ENCODE results near the gene GAA.

GAA gene

DNA sequence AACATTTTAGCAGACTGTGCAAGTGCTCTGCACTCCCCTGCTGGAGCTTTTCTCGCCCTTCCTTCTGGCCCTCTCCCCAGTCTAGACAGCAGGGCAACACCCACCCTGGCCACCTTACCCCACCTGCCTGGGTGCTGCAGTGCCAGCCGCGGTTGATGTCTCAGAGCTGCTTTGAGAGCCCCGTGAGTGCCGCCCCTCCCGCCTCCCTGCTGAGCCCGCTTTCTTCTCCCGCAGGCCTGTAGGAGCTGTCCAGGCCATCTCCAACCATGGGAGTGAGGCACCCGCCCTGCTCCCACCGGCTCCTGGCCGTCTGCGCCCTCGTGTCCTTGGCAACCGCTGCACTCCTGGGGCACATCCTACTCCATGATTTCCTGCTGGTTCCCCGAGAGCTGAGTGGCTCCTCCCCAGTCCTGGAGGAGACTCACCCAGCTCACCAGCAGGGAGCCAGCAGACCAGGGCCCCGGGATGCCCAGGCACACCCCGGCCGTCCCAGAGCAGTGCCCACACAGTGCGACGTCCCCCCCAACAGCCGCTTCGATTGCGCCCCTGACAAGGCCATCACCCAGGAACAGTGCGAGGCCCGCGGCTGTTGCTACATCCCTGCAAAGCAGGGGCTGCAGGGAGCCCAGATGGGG lies 3.1 kb downstream of the GAA start:
- DNase-seq (ENCODE audit: low read depth) = no peak

DNA sequence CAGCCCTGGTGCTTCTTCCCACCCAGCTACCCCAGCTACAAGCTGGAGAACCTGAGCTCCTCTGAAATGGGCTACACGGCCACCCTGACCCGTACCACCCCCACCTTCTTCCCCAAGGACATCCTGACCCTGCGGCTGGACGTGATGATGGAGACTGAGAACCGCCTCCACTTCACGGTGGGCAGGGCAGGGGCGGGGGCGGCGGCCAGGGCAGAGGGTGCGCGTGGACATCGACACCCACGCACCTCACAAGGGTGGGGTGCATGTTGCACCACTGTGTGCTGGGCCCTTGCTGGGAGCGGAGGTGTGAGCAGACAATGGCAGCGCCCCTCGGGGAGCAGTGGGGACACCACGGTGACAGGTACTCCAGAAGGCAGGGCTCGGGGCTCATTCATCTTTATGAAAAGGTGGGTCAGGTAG lies 3.6 kb downstream of the GAA start:
- no peak for DNase-seq (ENCODE audit: low read depth)

DNA sequence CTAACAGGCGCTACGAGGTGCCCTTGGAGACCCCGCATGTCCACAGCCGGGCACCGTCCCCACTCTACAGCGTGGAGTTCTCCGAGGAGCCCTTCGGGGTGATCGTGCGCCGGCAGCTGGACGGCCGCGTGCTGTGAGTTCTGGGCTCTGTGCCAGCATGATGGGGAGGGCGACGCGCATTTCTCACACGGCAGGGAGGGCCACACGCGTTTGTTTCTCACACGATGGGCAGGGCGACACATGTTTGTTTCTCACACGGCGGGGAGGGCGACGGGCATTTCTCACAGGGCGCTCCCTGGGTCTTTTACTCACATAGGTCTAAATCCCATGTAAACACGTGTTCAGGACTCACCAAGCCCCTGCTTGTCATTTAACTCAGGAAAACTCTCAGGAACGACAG lies 4.4 kb downstream of the GAA start:
- no peak for DNase-seq (ENCODE audit: low read depth)

DNA sequence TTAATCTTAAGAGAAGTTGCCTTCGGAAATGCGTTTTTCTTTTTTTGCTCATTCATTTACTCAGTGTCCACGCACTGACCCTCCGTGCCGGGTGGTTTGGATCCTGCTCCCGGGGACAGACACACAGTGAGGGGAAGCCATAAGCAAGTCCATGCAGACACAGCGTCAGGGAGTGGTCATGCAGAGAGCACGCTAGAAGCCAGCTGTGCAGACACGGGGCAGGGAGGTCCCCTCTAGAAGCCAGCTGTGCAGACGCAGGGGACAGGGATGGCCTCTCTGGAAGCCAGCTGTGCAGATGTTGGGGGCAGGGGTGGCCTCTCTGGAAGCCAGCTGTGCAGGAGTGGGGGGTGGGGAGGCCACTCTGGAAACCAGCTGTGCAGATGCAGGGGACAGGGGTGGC lies 4.8 kb downstream of the GAA start:
- DNase-seq (ENCODE audit: low read depth) = no peak

DNA sequence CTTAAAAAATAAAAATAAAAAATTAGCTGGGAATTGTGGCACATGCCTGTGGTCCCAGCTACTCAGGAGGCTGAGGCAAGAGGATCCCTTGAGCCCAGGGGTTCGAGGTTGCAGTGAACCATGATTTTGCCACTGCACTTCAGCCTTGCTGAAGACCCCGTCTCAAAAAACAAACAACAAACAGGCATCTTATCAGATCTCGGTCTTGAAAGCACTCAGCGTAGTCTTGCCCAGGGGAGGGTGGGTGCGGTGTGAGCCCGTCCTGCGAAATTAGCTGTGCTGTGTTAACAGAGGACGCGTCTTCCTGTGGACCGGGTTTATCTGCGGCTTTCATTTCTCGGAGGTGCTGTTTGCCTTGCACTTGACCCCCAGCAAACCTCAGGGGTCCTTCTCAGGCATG lies 5.4 kb downstream of the GAA start:
- DNase-seq (ENCODE audit: low read depth) = no peak

DNA sequence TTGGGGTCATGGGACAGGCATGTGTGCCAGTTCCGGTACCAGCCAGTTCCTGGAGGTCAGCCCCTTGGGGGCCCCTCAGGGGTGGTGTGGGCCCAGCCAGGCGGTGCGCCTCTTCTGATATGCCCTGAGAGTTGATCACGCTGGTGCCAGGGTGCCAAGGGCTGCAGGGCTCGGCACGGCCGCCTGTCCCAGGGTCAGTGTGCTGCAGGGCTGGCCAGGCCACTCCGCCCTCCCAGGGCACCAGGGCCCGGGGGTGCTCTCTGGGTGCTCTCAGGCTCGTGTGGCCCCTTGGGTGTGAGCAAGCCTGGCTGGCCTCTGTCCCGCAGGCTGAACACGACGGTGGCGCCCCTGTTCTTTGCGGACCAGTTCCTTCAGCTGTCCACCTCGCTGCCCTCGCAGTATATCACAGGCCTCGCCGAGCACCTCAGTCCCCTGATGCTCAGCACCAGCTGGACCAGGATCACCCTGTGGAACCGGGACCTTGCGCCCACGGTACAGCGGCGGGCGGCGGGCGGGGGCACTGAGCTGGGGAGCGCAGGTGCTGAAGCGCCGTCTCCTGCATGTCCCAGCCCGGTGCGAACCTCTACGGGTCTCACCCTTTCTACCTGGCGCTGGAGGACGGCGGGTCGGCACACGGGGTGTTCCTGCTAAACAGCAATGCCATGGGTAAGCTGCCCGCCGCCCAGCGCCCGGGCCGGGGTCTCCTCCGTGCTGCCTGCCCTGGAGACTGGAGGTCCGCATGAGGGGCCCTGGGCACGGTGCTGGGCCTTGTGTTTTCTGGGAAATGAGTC lies 6.0 kb downstream of the GAA start:
- no peak for DNase-seq (ENCODE audit: low read depth)

DNA sequence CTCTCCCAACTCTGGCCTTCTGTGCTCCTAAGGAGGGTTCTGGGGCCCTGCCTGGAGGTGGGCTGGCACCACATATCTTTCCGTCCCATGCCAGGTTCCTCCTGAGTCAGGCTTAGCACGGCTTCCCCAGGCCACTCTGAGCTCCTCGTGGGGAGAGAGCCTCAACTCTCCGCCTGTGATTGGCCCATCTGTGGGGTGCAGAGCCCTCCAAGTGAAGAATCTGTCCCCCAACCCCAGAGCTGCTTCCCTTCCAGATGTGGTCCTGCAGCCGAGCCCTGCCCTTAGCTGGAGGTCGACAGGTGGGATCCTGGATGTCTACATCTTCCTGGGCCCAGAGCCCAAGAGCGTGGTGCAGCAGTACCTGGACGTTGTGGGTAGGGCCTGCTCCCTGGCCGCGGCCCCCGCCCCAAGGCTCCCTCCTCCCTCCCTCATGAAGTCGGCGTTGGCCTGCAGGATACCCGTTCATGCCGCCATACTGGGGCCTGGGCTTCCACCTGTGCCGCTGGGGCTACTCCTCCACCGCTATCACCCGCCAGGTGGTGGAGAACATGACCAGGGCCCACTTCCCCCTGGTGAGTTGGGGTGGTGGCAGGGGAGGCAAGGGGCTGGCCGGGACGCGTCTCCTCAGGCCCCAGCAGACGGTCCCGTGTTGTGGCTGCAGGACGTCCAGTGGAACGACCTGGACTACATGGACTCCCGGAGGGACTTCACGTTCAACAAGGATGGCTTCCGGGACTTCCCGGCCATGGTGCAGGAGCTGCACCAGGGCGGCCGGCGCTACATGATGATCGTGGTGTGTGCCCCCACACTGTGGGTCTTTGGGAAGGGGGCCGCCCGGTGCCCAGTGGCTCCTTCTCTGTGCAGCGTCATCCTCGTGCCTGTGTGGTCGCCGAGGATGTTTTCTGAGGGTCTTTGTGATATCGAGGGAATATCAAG lies 6.9 kb downstream of the GAA start:
- DNase-seq (ENCODE audit: low read depth) = no peak

DNA sequence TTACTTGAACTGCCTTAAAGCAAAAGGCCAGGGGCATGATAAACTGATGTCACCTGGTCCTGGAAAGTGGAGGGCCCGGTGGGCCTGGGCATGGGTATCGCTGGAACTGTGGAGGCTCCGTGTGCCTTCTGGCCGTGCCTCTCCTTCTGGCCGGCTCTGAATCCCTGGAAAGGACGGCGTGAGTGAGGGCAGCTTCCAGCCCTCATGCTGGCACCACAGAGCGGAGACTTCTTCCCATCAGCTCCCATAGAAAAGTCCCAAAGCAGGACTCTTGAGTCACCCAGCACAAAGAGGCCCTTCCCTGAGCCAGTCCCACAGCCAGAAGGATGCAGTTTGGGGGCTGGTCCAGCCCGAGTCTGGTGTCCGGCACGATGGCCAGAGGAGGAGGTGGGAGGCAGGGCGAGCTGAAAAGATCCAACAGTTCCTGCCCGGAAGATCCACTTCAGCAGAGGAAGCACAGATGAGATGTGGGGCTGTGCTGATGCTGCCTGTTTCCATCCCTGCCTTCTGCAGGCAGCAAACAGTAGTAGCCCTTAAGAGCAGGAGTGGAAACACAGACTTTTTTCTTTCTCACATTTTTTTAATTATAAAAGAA lies 7.8 kb downstream of the GAA start:
- no peak for DNase-seq (ENCODE audit: low read depth)

DNA sequence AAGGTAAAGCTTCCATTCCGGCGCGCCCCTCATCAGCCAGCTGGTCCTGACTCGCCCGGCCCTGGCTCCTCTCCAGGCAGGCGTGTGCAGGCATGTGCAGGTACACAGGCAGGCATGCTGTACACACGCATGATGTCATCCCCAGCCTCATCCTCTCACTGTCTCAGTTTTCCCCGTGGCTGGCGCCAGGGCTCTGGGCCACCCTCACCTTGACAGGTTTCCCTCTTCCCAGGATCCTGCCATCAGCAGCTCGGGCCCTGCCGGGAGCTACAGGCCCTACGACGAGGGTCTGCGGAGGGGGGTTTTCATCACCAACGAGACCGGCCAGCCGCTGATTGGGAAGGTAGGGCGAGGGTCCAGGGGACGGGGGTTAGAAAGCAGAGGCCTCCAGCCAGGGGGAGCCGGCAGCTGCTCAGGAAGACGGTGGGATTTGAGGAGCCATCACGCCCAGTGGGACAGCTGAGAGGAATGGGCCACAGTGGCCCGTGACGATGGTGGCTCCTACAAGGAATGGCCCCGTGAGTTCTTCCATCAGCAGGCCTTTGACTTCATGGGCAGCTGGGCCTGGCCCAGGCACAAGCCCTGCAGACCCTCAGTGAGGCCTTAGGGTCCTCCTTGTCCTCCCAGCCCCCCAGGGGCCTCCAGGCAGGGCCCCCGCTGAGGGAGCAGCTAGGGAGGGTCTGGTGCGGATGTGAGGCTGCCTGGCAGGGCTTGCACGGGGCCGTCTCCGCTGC lies 8.5 kb downstream of the GAA start:
- no peak for DNase-seq (ENCODE audit: low read depth)

DNA sequence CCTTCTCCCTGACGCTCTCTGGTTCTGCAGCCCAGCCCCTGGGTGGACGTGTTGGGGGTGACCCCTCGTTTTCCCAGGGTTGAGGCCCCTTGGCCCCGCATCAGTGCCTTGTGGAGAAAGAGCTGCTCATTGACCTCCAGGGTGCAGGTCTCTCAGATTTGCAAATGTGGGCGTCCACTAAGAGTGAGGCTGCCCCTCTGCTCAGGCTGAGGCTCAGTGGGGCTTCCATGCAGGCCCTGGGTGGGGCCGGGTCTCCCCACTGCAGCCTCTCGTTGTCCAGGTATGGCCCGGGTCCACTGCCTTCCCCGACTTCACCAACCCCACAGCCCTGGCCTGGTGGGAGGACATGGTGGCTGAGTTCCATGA lies 9.0 kb downstream of the GAA start:
- DNase-seq (ENCODE audit: low read depth) = no peak

DNA sequence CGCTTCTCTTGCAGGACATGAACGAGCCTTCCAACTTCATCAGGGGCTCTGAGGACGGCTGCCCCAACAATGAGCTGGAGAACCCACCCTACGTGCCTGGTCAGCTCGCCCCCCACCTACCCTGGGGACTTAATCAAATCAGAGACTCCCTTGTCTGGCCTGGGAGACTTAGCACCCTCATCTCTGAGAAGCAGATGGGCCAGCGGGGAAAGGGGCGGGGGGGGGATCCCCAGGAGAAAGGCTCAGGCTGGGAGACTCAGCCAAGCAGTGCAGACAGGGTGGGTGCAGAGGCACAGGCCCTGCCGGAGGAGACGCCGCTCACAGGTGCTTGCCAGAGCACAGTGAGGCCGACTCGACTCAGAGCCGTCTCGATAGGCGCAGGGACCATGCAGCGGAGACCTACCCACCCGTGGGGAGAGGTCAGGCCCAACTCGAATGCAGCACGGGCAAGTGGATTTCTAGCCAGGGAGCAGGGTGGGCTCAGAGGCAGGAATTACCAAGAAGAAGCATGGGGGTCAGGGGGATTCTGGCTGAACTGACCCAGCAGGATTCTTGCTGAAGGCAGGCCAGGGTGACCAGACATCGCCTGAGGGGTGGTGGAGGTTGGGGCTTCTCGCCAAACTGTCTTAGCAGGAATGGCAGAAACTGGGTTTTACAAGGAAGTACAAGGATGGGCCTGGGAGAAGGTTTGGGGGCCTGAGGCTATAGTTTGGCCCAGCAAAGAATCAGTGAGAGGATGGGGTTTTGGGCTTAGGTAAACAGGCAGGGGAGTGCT lies 9.7 kb downstream of the GAA start:
- DNase-seq (ENCODE audit: low read depth) = no peak

DNA sequence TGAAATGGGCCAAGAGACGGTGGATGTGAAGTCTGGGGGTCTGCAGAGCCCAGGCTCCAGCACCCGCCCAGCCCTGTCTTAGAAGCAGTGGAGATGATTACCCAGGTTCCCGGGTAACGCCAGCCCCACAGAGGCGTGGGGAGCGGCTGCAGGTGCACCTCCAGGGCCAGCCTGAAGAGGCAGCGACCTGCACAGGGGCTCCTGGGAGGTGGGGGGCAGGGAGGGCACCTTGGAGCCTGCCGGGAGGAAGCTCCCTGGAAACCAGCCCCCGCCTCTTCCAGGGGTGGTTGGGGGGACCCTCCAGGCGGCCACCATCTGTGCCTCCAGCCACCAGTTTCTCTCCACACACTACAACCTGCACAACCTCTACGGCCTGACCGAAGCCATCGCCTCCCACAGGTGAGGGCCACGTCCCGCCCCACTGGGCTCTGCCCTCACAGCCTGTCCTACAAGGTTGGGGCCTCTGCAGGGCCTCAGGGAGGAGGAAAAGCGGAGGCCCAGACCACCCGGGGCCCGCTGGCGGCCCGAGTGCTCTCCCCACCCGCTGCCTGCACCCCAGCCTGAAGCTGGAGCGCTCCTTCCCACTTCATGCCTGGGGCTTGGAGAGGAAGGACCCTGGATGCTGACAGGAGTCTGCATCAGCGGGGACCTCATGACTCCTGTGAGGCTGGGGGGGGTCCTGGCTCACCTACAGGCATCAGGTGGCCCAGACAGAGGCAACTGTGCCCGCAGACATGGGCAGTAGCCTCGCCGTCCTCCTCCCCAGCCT lies 10.5 kb downstream of the GAA start:
- DNase-seq (ENCODE audit: low read depth) = no peak

DNA sequence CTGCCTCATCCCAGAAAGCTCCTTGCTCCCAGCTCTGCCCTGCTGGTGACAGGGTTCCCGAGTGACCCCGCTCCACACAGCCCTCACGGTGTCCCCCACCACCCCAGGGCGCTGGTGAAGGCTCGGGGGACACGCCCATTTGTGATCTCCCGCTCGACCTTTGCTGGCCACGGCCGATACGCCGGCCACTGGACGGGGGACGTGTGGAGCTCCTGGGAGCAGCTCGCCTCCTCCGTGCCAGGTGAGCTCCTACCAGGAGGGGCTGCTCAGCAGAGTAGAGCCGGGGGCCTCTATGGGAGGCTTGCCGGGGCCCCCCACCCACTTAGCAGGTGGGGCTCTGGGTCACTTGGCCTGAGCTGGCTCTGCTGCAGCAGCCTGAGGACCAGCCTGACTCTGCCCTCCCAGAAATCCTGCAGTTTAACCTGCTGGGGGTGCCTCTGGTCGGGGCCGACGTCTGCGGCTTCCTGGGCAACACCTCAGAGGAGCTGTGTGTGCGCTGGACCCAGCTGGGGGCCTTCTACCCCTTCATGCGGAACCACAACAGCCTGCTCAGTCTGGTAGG lies 11.2 kb downstream of the GAA start:
- no peak for DNase-seq (ENCODE audit: low read depth)

DNA sequence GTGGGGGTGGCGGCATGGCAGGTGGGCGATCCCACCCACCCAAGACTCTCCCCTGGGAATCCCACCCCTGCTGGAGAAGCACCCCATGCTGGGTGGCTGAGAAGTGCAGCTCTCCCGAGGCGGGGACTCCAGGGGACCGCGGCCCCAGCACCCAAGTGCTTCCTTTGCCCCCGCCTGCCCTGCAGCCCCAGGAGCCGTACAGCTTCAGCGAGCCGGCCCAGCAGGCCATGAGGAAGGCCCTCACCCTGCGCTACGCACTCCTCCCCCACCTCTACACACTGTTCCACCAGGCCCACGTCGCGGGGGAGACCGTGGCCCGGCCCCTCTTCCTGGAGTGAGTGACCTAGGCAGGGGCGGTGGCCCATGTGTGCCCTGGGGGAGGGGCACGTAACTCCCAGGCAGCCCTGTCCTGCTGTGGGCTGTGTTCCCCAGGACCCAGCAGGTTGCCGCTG lies 11.7 kb downstream of the GAA start:
- no peak for DNase-seq (ENCODE audit: low read depth)

DNA sequence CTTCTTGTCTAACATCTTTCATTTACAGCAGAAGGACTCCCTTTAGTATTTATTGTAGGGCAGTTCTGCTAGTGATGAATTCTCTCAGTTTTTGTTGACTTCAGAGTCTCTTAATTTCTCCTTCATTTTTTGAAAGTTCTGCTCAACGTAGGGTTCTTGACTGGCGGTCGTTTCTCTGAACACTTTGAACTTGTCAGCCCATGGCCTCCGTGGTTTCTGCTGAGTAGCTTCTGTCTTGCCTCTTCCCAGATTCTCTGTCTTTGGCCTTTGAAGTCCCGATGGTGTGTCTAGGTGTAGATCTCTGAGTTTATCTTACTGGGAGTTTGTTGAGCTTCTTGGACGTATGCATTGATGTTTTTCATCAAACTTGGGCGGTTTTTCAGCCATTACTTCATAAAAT lies 13.4 kb downstream of the GAA start:
- DNase-seq (ENCODE audit: low read depth) = no peak

DNA sequence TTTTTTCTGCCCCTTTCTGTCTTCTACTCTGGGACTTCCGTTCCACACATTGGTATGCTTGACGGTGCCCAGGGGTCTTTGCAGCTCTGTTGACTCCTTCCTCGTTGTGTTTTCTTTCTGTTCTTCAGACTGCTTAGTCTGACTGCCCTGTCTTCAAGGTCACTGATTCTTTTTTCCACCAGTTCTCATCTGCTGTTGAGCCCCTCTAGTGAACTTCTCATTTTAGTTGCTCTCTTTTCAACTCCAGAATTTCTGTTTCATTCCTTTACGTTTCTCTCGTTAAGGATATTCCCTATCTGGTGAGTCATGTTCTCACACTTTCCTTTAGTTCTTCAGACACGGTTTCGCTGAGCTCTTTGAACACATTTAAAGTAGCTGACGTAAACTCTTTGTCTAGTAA lies 13.8 kb downstream of the GAA start:
- DNase-seq (ENCODE audit: low read depth) = no peak

DNA sequence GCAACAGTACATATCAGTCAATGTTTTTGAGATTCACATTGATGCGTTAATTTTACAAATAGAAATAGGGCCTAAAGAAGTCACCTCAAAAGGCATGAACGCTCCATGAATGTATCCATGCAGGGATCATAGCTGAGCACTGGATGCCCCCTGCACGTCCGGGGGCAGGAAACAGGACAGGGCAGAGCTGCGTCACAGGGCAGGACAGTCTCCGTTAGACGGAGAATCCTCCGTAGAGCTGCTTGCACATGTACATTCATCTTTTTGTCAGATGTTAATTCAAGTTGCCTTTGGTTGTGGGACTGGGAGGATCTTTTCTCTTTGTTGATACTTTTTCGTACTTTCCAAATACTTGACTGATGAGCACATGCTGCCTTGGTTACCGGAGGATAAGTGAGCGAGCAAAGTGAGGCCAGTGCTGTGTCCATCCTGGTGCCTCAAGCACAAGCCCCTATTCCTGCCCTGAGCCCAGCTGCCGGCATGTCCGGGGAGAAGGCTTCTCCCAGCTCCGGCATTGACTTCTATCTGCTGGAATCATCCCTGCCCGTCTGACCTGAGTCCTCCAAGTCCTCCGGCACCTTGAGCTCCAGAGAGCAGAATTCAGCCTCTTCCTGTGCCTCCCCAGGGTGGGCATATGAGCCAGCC lies 15.0 kb downstream of the GAA start:
- no peak for DNase-seq (ENCODE audit: low read depth)

DNA sequence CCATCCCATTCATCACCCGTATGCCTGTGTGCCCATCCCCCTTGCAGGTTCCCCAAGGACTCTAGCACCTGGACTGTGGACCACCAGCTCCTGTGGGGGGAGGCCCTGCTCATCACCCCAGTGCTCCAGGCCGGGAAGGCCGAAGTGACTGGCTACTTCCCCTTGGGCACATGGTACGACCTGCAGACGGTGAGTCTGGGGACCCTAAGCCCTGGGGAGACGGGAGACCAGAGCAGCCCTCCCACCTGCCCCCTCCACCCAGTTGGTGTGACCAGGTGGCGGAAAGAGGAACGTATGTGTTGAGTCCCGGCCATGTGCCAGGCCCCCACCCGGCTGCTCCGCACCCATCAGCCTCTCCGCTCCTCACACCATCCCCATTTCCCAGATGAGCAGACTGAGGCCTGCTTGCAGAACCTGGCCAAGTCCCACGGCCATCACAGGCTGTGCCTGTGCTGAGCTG lies 15.6 kb downstream of the GAA start:
- DNase-seq (ENCODE audit: low read depth) = no peak
